GM18499 (cell line): ENCODE results near the gene KCNA5.

Experiments used
- ATAC-seq: cut with Tn5 transposase; IDR thresholded peaks from one replicate; pipeline ENCODE4 v1.9.1; 2021; ENCODE audit warnings: moderate number of reproducible peaks; ENCODE audit not compliant: insufficient read depth, unreplicated experiment

Gene KCNA5

GRCh38 chr12:5026342-5026938, 17.2 kb upstream of the KCNA5 start:
- no peak for ATAC-seq

GRCh38 chr12:5027046-5027821, 16.4 kb upstream of the KCNA5 start:
- no peak for ATAC-seq

DNA sequence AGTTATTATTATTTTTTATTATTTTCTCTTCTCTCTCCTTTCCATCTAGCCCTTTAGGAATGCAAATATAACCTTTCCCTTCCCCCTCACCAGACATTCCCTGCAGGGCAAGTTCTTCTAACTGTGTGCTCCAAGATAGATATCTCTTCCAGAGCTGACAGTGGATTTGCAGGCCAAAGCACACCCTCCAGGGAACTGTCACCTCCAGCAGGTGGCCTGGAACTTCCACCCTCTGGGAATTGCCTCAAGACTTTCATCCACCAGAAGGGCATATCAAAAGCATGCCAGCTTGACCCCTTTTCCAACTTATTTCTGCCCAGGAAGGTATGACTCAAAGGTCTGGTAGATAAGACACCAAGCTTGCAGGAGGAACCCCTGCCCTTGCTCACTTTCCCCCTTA, 13.6 kb upstream of the KCNA5 start:
- ATAC-seq: no peak

- no peak for ATAC-seq
Measured at GRCh38 chr12:5031242-5031641, 12.4 kb upstream of the KCNA5 start.

GRCh38 chr12:5031958-5032357, 11.7 kb upstream of the KCNA5 start:
- no peak for ATAC-seq

DNA sequence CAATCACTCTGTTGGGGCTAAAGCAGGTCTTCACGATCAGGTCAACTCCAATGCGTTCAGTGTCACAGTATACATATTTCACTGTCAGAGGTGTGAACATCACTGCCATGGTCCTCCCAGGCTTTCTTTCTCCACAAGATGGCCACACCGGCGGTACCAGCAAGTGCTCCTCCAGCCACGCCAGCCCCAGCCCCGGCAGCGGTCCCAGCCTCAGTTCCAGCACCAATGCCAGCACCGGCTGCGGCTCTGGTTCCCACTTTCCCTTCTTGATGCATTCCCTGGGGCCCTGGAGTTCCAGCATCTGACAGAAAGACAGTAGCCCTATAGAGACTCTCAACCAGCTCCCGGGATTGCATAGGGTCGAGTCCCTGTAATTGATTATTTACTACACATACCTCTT, 10.9 kb upstream of the KCNA5 start:
- ATAC-seq: no peak

DNA sequence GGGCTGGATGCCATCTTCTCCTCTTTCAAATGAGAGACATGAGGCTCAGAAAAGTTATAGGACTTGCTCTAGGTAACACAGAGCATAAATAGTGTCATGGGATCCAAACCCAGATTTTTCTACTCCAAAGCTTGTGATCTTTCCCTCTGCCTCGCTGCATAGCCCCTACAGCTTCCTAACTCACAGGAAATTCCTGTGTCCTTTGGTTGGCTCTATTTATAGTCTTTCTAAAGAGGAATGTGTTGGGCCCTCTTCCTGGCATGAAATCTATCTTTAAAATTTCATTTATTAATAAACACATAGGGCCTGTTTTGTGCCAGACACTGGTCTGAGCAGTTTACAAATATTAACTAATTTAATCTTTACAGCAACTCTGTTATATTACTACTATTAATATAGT, 9.8 kb upstream of the KCNA5 start:
- no peak for ATAC-seq

- no peak for ATAC-seq
Measured at GRCh38 chr12:5034603-5035002, 9.1 kb upstream of the KCNA5 start.

- no peak for ATAC-seq
Measured at GRCh38 chr12:5035618-5036017, 8.1 kb upstream of the KCNA5 start.

GRCh38 chr12:5036031-5036430, 7.6 kb upstream of the KCNA5 start:
- no peak for ATAC-seq

DNA sequence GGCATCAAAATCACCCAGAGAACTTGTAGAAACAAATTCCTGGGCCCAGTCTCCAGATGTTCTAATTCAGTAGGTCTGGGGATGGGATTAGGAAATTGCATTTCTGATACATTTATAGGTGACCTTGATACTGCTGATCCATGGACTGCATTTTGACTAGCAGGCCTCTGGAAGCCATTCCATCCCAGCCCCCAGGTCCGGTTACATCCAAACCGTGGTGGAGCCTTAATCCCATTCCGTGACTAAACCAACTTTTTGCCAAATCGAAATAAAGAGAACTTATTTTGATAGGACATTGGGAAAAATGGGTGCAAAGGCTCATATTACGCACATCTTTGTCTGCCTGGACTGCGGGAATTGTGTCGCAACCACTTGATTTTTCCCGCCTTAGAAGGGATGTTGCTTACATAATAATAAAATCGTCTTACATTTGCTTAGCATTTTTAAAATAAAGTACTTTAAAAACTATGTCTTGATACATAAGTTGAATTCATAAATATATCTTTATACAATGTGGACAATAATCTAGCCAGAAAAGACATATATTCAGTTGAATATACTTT, 5.8 kb upstream of the KCNA5 start:
- ATAC-seq: no peak

DNA sequence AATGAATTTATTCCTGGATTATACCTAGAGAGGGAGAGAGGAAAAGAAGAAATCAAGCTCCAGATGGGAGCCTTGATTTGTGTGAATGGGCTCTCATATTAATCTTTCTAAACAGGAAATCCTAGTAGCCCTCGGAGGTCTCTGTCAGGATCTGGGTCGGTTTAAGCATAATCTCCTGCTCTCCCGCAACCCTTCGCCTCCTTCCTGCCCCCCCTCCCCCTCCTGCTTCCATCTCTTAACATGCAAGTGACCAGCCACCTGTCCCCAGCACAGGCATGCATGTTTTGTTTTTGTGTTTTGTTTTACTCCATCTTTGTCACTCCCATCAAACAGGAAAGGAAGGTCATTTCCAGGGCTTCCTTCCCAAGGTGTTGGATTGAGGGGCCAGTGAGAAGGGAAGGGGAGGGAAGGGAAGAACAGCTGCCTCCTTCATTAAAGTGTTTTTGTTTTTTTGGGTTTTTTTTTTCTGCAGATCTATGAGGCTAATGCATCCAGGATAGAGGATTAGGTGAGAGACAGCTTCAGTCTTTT, 4.8 kb upstream of the KCNA5 start:
- no peak for ATAC-seq

DNA sequence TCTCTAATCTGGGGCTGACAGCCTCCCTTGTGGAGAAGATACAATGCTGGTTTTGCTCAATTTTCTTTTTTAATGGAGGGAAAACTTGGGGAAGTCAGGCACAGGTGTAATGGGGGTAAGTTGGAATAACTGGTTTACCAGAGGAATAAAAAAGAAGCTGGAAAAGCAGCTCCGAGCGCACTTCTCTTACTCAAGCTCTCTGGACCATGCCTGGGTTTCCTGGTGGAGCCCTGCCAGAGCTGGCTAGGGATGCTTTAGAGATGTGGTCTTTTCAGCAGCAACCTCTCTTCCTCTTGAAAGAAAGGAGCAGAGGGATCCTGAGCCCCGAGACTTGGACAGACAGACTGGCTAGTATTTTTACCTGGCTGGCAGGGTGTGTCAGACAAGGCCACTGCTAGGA, 3.9 kb upstream of the KCNA5 start:
- no peak for ATAC-seq

GRCh38 chr12:5040368-5040767, 3.3 kb upstream of the KCNA5 start:
- ATAC-seq: no peak

DNA sequence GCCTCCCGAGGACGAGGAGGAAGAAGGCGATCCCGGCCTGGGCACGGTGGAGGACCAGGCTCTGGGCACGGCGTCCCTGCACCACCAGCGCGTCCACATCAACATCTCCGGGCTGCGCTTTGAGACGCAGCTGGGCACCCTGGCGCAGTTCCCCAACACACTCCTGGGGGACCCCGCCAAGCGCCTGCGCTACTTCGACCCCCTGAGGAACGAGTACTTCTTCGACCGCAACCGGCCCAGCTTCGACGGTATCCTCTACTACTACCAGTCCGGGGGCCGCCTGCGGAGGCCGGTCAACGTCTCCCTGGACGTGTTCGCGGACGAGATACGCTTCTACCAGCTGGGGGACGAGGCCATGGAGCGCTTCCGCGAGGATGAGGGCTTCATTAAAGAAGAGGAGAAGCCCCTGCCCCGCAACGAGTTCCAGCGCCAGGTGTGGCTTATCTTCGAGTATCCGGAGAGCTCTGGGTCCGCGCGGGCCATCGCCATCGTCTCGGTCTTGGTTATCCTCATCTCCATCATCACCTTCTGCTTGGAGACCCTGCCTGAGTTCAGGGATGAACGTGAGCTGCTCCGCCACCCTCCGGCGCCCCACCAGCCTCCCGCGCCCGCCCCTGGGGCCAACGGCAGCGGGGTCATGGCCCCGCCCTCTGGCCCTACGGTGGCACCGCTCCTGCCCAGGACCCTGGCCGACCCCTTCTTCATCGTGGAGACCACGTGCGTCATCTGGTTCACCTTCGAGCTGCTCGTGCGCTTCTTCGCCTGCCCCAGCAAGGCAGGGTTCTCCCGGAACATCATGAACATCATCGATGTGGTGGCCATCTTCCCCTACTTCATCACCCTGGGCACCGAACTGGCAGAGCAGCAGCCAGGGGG, 979 bp downstream of the KCNA5 start:
- no peak for ATAC-seq

- no peak for ATAC-seq
Measured at GRCh38 chr12:5047094-5047493, 3.4 kb downstream of the KCNA5 start.

DNA sequence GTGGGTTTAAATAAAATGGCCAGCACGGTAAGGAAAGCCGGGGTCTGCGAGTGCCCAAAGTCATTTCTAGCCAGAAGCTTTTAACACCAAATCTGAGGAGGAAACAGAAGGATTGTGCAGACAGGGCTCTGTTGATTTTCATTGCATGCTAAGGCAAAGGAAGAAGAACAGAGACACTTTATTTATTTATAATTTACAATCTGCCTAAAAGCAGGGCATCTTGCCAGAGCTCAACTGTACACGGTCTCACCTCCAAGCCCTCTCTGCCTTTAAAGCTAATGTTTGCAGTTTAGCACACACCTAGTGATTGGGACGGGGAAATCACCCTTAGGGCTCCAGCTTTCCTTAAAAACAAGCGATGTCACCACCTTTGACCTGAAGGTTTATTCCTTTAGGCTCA, 4.0 kb downstream of the KCNA5 start:
- no peak for ATAC-seq

DNA sequence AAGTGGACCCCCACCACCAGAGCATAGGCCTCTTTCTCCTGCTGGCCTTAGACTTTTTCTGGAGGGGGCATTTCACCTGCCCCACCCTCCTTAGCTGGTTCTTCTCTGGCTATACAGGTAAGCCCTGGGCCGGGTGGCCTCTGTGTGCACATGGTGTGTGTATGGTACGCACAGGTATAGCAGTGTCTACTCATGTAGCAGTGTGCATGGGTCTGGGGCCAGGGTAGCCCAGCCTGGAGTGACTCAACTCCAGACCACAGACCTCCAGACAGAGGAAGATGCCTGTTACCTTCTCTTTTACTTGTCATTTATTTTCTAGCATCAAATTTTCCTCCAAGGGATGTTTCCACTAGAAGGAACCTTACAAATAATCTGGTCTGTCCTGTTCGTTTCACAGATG, 6.9 kb downstream of the KCNA5 start:
- ATAC-seq: no peak

- no peak for ATAC-seq
Measured at GRCh38 chr12:5051334-5051733, 7.7 kb downstream of the KCNA5 start.

DNA sequence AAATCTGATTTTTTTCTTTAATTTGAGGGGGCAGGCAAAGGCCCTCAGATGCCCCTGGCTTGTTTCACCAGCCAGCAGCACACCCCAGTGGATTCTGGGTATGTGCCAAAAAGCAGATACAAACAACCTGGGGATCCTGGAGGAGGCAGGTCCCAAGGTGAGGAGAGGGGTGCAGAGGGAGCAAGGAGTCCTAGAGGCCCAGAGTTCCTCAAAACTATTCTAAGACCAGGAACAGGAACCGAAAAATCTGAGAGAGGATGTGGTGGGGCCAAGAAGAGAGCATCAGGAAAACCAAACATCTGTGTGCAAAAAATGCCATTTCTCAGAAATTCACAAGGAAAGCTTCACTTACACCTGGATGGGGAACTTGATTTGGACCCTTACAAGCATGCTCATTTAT, 8.2 kb downstream of the KCNA5 start:
- no peak for ATAC-seq

GRCh38 chr12:5052348-5052747, 8.7 kb downstream of the KCNA5 start:
- ATAC-seq: no peak
